Activated T-helper 1 cell treated with anti-CD3 and anti-CD28 coated beads, Interleukin-12 subunit alpha, Interleukin-12 subunit beta, Interleukin-2, Interleukin-4 antibody, amounts not matched to agents 30 ng/mL and 10 ng/mL and 1 ng/mL, durations not matched to agents 14 hours and 24 hours and 36 hours (primary cell): ENCODE results near the gene SLC16A2. TPM values are rescaled to one million over a fixed set of nuclear protein-coding genes. Genes with fewer than 3 reads are reported as not detected.
"Not testable (repeated sequence)": the region's sequence is repeated elsewhere in the genome, so short reads cannot be mapped to it uniquely, and the experiment has no call there.

Source experiments
- DNase-seq: peaks from one replicate; pipeline ENCODE4 v3.0.0; 2021; ENCODE audit warnings: low spot score
- H3K27ac Mint-ChIP-seq: one replicate; pipeline ENCODE4 v1.8.0; 2021; ENCODE audit warnings: mild to moderate bottlenecking, mixed read lengths
- H3K27me3 Mint-ChIP-seq: one replicate; pipeline ENCODE4 v1.8.0; 2022; ENCODE audit warnings: mild to moderate bottlenecking, moderate library complexity, mixed read lengths; ENCODE audit not compliant: insufficient read depth
- H3K36me3 Mint-ChIP-seq: one replicate; pipeline ENCODE4 v1.8.0; 2021; ENCODE audit warnings: low read depth, mixed read lengths
- H3K4me1 Mint-ChIP-seq: one replicate; pipeline ENCODE4 v1.8.0; 2021; ENCODE audit warnings: low read depth, mixed read lengths
- H3K4me3 Mint-ChIP-seq: one replicate; pipeline ENCODE4 v1.8.0; 2021; ENCODE audit warnings: mild to moderate bottlenecking, moderate library complexity, mixed read lengths
- H3K9me3 Mint-ChIP-seq: one replicate; pipeline ENCODE4 v1.8.0; 2021; ENCODE audit warnings: mixed read lengths
- intact Hi-C: fragments of 100-400 bp; cut with micrococcal nuclease; formaldehyde crosslinking; loops from one replicate; pipeline ENCODE4 v1.15.1; 2024
- total RNA-seq: library from RNA; stranded (reverse); gene quantifications from 2 replicates; pipeline ENCODE4 v1.2.3, GENCODE V29; 2022

Gene SLC16A2
- total RNA-seq, 1 donor from 2014 or later = 0.08 TPM

DNA sequence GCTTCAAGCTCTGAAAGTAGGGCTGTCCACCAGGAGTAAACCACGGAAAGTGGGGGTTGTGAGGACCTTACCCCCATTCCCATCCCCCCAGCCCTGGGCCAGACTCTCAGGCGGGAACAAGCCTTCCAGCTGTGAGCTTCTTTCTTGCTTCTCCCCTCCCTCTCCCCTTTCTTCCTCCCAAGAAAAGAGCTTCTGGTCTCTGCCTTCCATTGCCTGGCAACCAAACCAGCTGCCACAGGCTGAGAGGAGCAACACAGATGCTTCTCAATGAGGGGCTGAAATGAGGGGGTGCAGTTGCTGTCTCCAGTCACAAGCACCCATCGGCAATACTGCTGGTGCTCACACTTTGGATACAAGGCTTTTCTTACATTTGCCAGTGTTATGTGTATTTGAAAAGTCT is 72.5 kb downstream of the SLC16A2 start:
- Mint-ChIP-seq H3K9me3 (no peaks in the 10 kb centered on the region), H3K36me3 (no peaks in the 10 kb centered on the region), H3K4me3 (no peak overlapping the region), H3K4me1 (no peaks in the 10 kb centered on the region), H3K27ac (no peak overlapping the region), H3K27me3 (no peaks in the 10 kb centered on the region)
- DNase-seq = no peak
- intact Hi-C loops = loop anchor here (1.0 kb wide), 1 partner anchor 56 kb away; no protein-coding TSS in a partner anchor

DNA sequence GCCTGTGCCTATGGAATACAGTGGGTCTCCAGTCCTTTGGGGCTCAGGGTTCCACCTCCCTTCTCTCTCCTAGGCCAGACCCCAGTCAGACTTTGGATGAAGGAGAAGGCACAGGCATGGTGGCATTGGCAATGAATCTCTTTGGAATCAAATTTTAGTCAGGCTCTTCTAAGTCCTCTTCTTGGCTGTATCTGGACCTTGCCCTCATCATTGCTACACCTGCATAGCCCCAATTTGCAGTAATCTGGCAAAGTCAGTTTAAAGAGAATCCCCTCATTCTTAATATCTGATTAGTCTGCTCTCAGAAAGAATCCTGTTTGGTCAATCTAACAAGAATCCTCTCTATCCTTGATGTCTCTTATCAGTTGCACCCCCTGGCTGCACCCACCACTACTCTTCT is 77.6 kb downstream of the SLC16A2 start:
- Mint-ChIP-seq H3K27ac (no peak overlapping the region), H3K4me3 (no peak overlapping the region), H3K4me1 (no peaks in the 10 kb centered on the region), H3K36me3 (no peaks in the 10 kb centered on the region), H3K27me3 (peaks cover 2% of the 10 kb centered on the region), H3K9me3 (no peaks in the 10 kb centered on the region)
- DNase-seq = no peak
- intact Hi-C loops = no loop called here

- Mint-ChIP-seq H3K9me3 (no peaks in the 10 kb centered on the region), H3K36me3 (no peaks in the 10 kb centered on the region), H3K27ac (no peak overlapping the region), H3K4me3 (no peak overlapping the region), H3K4me1 (no peaks in the 10 kb centered on the region), H3K27me3 (peaks cover 2% of the 10 kb centered on the region)
- intact Hi-C loops = no loop called here
- no peak for DNase-seq
These were observed 78.8 kb downstream of the SLC16A2 start for GRCh38 chrX:74500067-74500466.

GRCh38 chrX:74500555-74500954 is 79.3 kb downstream of the SLC16A2 start:
- no peaks in the 10 kb centered on the region for H3K36me3 Mint-ChIP-seq
- H3K27me3 Mint-ChIP-seq = peaks cover 2% of the 10 kb centered on the region
- H3K4me1 Mint-ChIP-seq = no peaks in the 10 kb centered on the region
- H3K4me3 Mint-ChIP-seq = no peak overlapping the region
- intact Hi-C loops = no loop called here
- no peaks in the 10 kb centered on the region for H3K9me3 Mint-ChIP-seq
- no peak for DNase-seq
- no peak overlapping the region for H3K27ac Mint-ChIP-seq

DNA sequence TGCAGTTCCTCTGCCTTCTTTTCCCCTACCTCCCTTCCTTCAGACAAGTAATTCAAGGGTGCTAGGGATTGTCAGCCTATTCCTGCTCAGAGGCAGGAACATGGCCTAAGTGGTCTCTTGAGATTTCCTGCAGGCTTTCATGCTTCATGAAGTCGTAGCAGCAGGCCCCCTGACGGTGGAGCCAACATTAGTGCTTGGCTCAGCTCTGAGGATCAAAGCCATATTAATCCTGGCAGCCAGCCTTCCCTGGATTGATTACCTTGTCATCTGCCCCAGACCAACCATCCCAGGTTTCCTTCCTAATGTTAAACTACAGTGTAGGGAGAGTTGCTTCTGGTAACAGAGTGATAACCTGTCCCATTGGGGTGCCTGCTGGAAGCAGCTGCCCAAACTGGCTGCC is 84.1 kb downstream of the SLC16A2 start:
- no peak overlapping the region for H3K27ac Mint-ChIP-seq
- intact Hi-C loops = no loop called here
- peaks cover 2% of the 10 kb centered on the region for H3K27me3 Mint-ChIP-seq
- no peaks in the 10 kb centered on the region for H3K9me3 Mint-ChIP-seq
- H3K36me3 Mint-ChIP-seq = no peaks in the 10 kb centered on the region
- H3K4me3 Mint-ChIP-seq = no peak overlapping the region
- H3K4me1 Mint-ChIP-seq = no peaks in the 10 kb centered on the region
- no peak for DNase-seq

GRCh38 chrX:74506317-74507115 is 85.2 kb downstream of the SLC16A2 start:
- Mint-ChIP-seq H3K4me3 (no peak overlapping the region), H3K27me3 (peaks cover 2% of the 10 kb centered on the region), H3K36me3 (no peaks in the 10 kb centered on the region), H3K9me3 (no peaks in the 10 kb centered on the region), H3K4me1 (no peaks in the 10 kb centered on the region), H3K27ac (no peak overlapping the region)
- intact Hi-C loops = no loop called here
- no peak for DNase-seq

DNA sequence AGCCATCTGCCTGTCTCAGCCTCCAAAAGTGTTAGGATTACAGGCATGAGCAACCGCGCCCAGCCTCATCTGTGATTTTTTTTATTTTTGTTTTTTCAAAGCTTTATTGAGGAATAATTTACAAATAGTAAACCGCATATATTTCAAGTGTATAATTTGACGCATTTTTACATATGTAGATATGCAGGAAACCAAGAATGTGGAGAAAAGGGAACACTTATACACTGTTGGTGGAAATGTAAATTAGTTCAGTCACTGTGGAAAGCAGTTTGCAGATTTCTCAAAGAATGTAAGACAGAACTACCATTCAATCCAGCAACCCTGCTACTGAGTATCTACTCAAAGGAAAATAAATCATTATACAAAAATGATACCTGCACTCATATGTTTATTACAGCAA is 85.9 kb downstream of the SLC16A2 start:
- Mint-ChIP-seq H3K36me3 (no peaks in the 10 kb centered on the region), H3K27ac (no peak overlapping the region), H3K27me3 (peaks cover 2% of the 10 kb centered on the region), H3K9me3 (no peaks in the 10 kb centered on the region), H3K4me1 (no peaks in the 10 kb centered on the region), H3K4me3 (no peak overlapping the region)
- intact Hi-C loops = no loop called here
- no peak for DNase-seq

DNA sequence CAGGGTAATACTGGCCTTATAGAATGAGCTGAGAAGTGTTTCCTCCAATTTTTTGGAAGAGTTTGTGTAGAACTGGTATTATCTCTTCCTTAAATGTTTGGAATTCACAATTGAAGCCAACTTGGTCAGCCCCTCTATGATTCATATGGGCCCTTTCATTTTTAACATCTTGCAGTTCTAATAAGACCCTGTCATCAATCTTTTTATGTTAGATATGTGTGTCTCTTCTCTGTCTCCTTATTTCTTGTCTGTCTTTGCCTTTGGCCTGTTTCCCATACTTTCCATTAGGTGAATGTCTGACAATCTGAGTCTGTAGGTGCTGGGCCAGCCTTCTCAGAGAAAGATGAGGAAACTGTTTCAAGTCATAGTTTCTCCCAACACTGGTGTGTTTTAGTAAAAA is 88.7 kb downstream of the SLC16A2 start:
- H3K4me1 Mint-ChIP-seq = no peaks in the 10 kb centered on the region
- H3K27ac Mint-ChIP-seq = no peak overlapping the region
- DNase-seq = no peak
- no peaks in the 10 kb centered on the region for H3K27me3 Mint-ChIP-seq
- H3K4me3 Mint-ChIP-seq = no peak overlapping the region
- H3K9me3 Mint-ChIP-seq = no peaks in the 10 kb centered on the region
- H3K36me3 Mint-ChIP-seq = no peaks in the 10 kb centered on the region
- intact Hi-C loops = no loop called here

DNA sequence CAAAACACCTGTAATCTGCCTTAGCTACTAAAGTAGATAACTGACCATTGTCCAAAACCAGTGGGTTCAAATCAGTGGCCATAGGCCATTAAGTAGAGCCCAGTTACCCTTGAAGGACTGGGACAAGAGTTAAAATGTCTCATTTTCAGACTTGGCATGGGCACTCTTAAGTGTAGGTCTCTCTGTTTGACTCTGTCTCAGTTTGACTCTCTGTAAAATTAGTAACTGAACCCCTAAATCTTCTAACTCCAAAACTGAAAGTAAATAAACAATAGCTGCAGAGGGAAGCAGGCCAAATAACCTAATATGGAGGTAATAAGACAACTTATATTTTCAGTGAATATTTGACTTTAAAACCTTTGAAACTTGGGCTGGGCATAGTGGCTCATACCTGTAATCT is 89.1 kb downstream of the SLC16A2 start:
- Mint-ChIP-seq H3K4me3 (no peak overlapping the region), H3K36me3 (no peaks in the 10 kb centered on the region), H3K4me1 (no peaks in the 10 kb centered on the region), H3K27ac (no peak overlapping the region), H3K9me3 (no peaks in the 10 kb centered on the region), H3K27me3 (no peaks in the 10 kb centered on the region)
- intact Hi-C loops = no loop called here
- DNase-seq = no peak

- intact Hi-C loops = no loop called here
- no peaks in the 10 kb centered on the region for H3K27me3 Mint-ChIP-seq
- no peaks in the 10 kb centered on the region for H3K9me3 Mint-ChIP-seq
- no peaks in the 10 kb centered on the region for H3K36me3 Mint-ChIP-seq
- H3K27ac Mint-ChIP-seq = no peak overlapping the region
- no peak for DNase-seq
- H3K4me3 Mint-ChIP-seq = no peak overlapping the region
- no peaks in the 10 kb centered on the region for H3K4me1 Mint-ChIP-seq
These were observed 90.4 kb downstream of the SLC16A2 start for GRCh38 chrX:74511704-74512103.

- Mint-ChIP-seq H3K4me3 (no peak overlapping the region), H3K9me3 (no peaks in the 10 kb centered on the region), H3K4me1 (no peaks in the 10 kb centered on the region), H3K27ac (no peak overlapping the region), H3K36me3 (no peaks in the 10 kb centered on the region), H3K27me3 (no peaks in the 10 kb centered on the region)
- DNase-seq = no peak
- intact Hi-C loops = no loop called here
These were observed 93.1 kb downstream of the SLC16A2 start for GRCh38 chrX:74514384-74514783.

GRCh38 chrX:74515356-74515755 is 94.1 kb downstream of the SLC16A2 start:
- no peaks in the 10 kb centered on the region for H3K4me1 Mint-ChIP-seq
- H3K4me3 Mint-ChIP-seq = no peak overlapping the region
- intact Hi-C loops = no loop called here
- H3K9me3 Mint-ChIP-seq = no peaks in the 10 kb centered on the region
- H3K27me3 Mint-ChIP-seq = no peaks in the 10 kb centered on the region
- no peak for DNase-seq
- H3K27ac Mint-ChIP-seq = no peak overlapping the region
- no peaks in the 10 kb centered on the region for H3K36me3 Mint-ChIP-seq

DNA sequence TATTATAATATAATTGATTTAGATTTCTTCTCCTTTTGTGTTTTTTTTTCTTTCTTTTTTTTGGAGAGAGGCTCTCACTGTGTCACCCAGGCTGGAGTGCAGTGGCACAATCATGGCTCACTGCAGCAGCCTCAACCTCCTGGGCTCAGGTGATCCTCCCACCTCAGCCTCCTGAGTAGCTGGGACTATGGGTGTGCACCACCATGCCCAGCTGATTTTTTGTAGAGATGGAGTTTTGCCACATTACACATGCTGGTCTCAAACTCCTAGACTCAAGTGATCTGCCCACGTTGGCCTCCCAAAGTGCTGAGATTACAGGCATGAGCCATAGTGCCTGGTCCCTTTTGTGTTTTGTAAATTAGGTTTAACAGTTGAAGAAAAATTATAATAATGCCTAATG is 94.7 kb downstream of the SLC16A2 start:
- H3K9me3 Mint-ChIP-seq, H3K4me3 Mint-ChIP-seq, H3K27ac Mint-ChIP-seq, H3K4me1 Mint-ChIP-seq, H3K27me3 Mint-ChIP-seq, H3K36me3 Mint-ChIP-seq, DNase-seq, intact Hi-C loops: not testable (repeated sequence)

DNA sequence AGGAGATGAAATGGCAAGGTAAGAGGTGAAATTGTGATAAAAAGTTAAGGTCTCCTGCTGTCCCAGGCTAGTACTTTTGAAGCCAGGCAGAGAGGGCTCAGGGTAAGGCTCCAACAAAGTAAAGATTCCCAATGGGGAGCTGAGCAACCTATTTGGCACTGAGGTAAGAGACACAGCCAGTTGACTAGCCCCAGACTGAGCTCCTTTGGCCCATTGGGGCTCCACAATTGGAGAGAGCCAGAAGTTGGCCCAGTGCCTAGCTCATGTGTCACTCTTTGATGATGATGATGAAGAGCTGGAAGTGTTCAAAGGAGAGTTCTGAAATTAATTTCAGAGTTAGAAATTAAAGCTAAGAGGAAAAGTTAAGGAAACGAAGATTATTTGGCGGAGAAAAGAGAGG is 98.6 kb downstream of the SLC16A2 start:
- Mint-ChIP-seq H3K4me1 (no peaks in the 10 kb centered on the region), H3K36me3 (no peaks in the 10 kb centered on the region), H3K4me3 (no peak overlapping the region), H3K27me3 (no peaks in the 10 kb centered on the region), H3K27ac (no peak overlapping the region), H3K9me3 (no peaks in the 10 kb centered on the region)
- intact Hi-C loops = no loop called here
- DNase-seq = no peak
